Measurements from ENCODE around the gene ACP2.

ACP2 gene

DNA sequence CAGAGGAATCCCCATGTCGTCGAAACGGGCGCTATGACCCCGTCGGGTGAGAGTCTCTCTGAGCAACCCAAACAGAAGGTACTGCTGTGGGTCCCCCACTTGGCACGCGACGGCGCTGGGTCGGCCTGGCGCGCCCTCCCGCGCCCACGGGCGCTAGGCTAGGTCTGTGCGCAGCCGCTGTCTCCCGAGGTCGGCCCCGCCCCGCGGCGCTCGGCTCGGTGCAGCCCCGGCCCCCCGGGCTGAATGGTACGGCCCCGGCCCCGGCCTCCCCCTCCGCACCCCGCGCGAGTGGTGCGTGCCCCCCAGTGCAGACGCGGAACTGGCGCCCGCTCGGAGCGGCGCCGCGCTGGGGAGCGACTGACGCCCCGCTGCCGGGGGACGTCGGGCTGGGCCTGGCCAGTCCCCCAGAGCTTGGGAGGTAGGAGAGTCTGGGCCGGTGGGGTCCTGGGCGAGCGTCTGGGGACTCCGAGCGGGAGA lies 21.3 kb upstream of the ACP2 start, which contains the start of gene MADD:
Gene MADD (plus strand): TSS at position 305 of the 477 bp plus-strand sequence.
- no peak for TF ChIP-seq Cebpa-rat (IDR thresholded peaks at IDR 0.05)
- H3K27me3 ChIP-seq: no peaks in the 10 kb centered on the region
- peak within 1 kb of the TSS; percentile 76 for H3K4me3 ChIP-seq
- H4K20me1 ChIP-seq: peaks cover 45% of the 10 kb centered on the region
- peaks cover 16% of the 10 kb centered on the region for H3K36me3 ChIP-seq
- H3K9ac ChIP-seq: peak within 1 kb of the TSS; percentile 90
- H3K4me2 ChIP-seq: peak within 1 kb of the TSS; percentile 99
- H3K27ac ChIP-seq: peak within 1 kb of the TSS; percentile 97
- no peaks in the 10 kb centered on the region for H3K9me3 ChIP-seq
- H3K4me1 ChIP-seq: peaks cover 72% of the 10 kb centered on the region

GRCh38 chr11:47269002-47269828 lies 20.6 kb upstream of the ACP2 start:
- TF ChIP-seq Cebpa-rat (IDR thresholded peaks at IDR 0.05): no peak
- H3K4me3 ChIP-seq: peak overlapping the region; percentile 76
- no peaks in the 10 kb centered on the region for H3K27me3 ChIP-seq
- H4K20me1 ChIP-seq: peaks cover 39% of the 10 kb centered on the region
- H3K9ac ChIP-seq: peak overlapping the region; percentile 90
- peak overlapping the region; percentile 93 for H3K4me2 ChIP-seq
- H3K27ac ChIP-seq: peak overlapping the region; percentile 97
- no peaks in the 10 kb centered on the region for H3K9me3 ChIP-seq
- H3K4me1 ChIP-seq: peaks cover 76% of the 10 kb centered on the region
- peaks cover 10% of the 10 kb centered on the region for H3K36me3 ChIP-seq

- Histone ChIP-seq H3K27ac (peak overlapping the region; percentile 97), H3K4me2 (peak overlapping the region; percentile 93), H3K9me3 (no peaks in the 10 kb centered on the region), H3K9ac (peak overlapping the region; percentile 90), H3K4me1 (peaks cover 76% of the 10 kb centered on the region), H3K36me3 (peaks cover 3% of the 10 kb centered on the region), H3K27me3 (no peaks in the 10 kb centered on the region), H3K4me3 (peak overlapping the region; percentile 76), H4K20me1 (peaks cover 32% of the 10 kb centered on the region)
- TF ChIP-seq Cebpa-rat (IDR thresholded peaks at IDR 0.05): no peak
Observed at GRCh38 chr11:47268448-47269001, 19.9 kb upstream of the ACP2 start.

- no peaks in the 10 kb centered on the region for H3K27me3 ChIP-seq
- H3K9ac ChIP-seq: peak overlapping the region; percentile 90
- H4K20me1 ChIP-seq: peaks cover 25% of the 10 kb centered on the region
- peak overlapping the region; percentile 97 for H3K27ac ChIP-seq
- H3K4me2 ChIP-seq: peak overlapping the region; percentile 93
- H3K4me3 ChIP-seq: peak overlapping the region; percentile 76
- H3K36me3 ChIP-seq: no peaks in the 10 kb centered on the region
- TF ChIP-seq Cebpa-rat (IDR thresholded peaks at IDR 0.05): no peak
- H3K4me1 ChIP-seq: peaks cover 70% of the 10 kb centered on the region
- no peaks in the 10 kb centered on the region for H3K9me3 ChIP-seq
Observed at GRCh38 chr11:47267876-47268275, 19.3 kb upstream of the ACP2 start.

DNA sequence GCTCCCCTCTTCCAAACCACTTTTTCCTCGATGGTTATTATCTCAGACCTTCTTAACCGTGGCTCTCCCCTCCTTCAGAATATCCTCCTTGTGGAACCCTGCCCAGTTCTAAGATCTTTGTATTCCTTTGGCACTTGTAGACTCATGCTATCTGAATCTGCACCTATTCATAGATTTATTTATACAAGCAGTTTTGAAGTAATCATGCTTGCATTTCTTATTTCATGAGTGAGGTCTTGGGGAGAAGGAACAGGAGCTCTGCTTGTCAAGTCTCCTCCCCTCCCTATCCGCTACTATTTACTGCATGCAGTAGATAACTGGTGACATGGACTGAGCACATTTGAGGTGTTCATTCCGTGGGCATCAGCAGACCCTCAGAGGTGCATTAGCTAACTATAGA lies 15.9 kb upstream of the ACP2 start:
- no peaks in the 10 kb centered on the region for H3K27me3 ChIP-seq
- H3K27ac ChIP-seq: no peak overlapping the region
- no peak overlapping the region for H3K9ac ChIP-seq
- no peaks in the 10 kb centered on the region for H4K20me1 ChIP-seq
- TF ChIP-seq Cebpa-rat (IDR thresholded peaks at IDR 0.05): no peak
- no peaks in the 10 kb centered on the region for H3K9me3 ChIP-seq
- no peak overlapping the region for H3K4me2 ChIP-seq
- H3K36me3 ChIP-seq: no peaks in the 10 kb centered on the region
- H3K4me3 ChIP-seq: no peak overlapping the region
- H3K4me1 ChIP-seq: peaks cover 55% of the 10 kb centered on the region

GRCh38 chr11:47264119-47264518 lies 15.5 kb upstream of the ACP2 start:
- no peak for TF ChIP-seq Cebpa-rat (IDR thresholded peaks at IDR 0.05)
- Histone ChIP-seq H4K20me1 (no peaks in the 10 kb centered on the region), H3K27me3 (no peaks in the 10 kb centered on the region)

DNA sequence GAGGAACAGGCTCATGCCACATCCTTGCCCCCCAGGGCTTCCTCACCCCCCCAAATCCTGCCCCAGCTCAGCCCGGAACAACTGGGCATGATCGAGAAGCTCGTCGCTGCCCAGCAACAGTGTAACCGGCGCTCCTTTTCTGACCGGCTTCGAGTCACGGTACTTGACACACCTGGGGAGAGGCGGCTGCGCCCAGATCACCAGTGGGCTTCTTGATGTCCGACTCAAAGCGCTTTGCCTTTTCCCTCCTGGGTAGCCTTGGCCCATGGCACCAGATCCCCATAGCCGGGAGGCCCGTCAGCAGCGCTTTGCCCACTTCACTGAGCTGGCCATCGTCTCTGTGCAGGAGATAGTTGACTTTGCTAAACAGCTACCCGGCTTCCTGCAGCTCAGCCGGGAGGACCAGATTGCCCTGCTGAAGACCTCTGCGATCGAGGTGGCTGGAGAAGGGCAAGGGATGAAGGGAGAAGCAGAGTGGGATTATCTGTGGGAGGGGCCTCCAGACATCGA lies 12.7 kb upstream of the ACP2 start:
- no peak for TF ChIP-seq Cebpa-rat (IDR thresholded peaks at IDR 0.05)
- Histone ChIP-seq H3K27ac (no peak overlapping the region), H4K20me1 (no peaks in the 10 kb centered on the region), H3K4me3 (no peak overlapping the region), H3K9ac (no peak overlapping the region), H3K4me2 (no peak overlapping the region), H3K27me3 (no peaks in the 10 kb centered on the region), H3K9me3 (no peaks in the 10 kb centered on the region), H3K4me1 (peaks cover 51% of the 10 kb centered on the region), H3K36me3 (no peaks in the 10 kb centered on the region)

More at GRCh38 chr11:47264119-47264518, 15.5 kb upstream of the ACP2 start:
- Histone ChIP-seq H3K27ac (no peak overlapping the region), H3K4me3 (no peak overlapping the region), H3K4me1 (peaks cover 59% of the 10 kb centered on the region), H3K9me3 (no peaks in the 10 kb centered on the region), H3K9ac (no peak overlapping the region), H3K4me2 (no peak overlapping the region), H3K36me3 (no peaks in the 10 kb centered on the region)

DNA sequence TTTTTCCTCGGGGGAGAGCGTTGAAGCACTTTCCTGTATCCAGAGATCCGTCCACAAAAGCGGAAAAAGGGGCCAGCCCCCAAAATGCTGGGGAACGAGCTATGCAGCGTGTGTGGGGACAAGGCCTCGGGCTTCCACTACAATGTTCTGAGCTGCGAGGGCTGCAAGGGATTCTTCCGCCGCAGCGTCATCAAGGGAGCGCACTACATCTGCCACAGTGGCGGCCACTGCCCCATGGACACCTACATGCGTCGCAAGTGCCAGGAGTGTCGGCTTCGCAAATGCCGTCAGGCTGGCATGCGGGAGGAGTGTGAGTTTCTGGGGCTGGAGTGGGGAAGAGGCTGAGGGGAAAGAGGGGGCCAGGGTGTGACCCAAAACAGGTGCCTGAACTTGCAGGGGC lies 11.8 kb upstream of the ACP2 start:
- Histone ChIP-seq H3K4me1 (peaks cover 41% of the 10 kb centered on the region), H3K27ac (peak overlapping the region; percentile 74), H3K9me3 (no peaks in the 10 kb centered on the region), H3K4me3 (no peak overlapping the region), H3K36me3 (no peaks in the 10 kb centered on the region), H3K9ac (no peak overlapping the region), H4K20me1 (no peaks in the 10 kb centered on the region), H3K27me3 (no peaks in the 10 kb centered on the region), H3K4me2 (no peak overlapping the region)
- TF ChIP-seq Cebpa-rat (IDR thresholded peaks at IDR 0.05): no peak

DNA sequence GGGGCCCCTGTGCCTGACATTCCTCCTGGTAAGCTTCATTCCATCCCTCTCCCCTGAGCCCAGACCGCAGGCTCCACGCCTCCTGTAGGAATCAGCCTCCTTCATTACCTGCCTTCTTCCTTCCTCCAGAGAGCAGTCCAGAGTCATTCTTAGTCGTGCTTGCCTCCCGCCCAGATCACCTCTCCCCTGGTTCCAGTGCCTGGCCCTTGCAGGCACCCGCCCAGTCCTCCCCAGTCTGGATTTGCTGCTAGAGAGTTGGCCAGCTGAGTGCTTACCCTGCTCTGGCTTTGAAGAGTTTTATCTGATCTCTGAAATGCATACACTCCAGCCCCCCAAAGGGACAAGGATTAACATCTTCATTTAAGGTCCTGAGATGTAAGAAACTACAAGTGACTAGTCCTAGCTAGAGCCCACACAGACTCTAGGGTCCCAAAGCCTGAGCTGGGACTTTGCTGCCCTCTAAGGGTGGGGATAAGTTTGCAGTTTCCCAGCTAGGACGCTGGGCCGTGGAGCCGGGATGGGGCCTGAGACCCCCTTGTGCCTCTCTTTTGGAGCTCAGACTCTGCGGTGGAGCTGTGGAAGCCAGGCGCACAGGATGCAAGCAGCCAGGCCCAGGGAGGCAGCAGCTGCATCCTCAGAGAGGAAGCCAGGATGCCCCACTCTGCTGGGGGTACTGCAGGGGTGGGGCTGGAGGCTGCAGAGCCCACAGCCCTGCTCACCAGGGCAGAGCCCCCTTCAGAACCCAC lies 10.8 kb upstream of the ACP2 start:
- no peak for TF ChIP-seq Cebpa-rat (IDR thresholded peaks at IDR 0.05)
- H4K20me1 ChIP-seq: no peaks in the 10 kb centered on the region
- H3K9ac ChIP-seq: peak overlapping the region; percentile 60

More for the DNA sequence above, 10.8 kb upstream of the ACP2 start:
- Histone ChIP-seq H3K4me3 (no peak overlapping the region), H3K4me2 (peak overlapping the region; percentile 69), H3K4me1 (peaks cover 37% of the 10 kb centered on the region), H3K9me3 (no peaks in the 10 kb centered on the region), H3K36me3 (no peaks in the 10 kb centered on the region), H3K27me3 (no peaks in the 10 kb centered on the region), H3K27ac (peak overlapping the region; percentile 74)
